Measurements from ENCODE around the gene ADGRD1.

The ADGRD1 gene

DNA sequence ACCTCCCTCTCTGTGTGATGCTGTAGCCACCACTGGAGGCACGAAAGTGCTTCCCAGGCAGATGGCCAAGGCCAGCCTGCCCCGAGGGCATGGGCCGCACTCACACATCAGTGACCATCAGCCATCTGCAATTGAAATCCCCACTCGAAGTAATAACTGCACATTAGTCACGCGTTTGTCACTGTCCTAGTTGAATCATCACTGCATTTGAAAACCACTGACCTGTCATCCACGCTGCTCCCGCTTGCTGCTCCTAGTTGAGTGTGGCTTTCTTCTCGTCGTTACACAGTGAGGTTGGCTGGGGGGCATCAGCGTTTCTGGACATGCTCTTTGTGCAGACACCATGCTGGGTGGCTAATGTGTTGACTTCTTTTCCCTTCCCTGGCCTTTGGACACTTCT, 176.1 kb downstream of the ADGRD1 start:
- DNase-seq = no peak

DNA sequence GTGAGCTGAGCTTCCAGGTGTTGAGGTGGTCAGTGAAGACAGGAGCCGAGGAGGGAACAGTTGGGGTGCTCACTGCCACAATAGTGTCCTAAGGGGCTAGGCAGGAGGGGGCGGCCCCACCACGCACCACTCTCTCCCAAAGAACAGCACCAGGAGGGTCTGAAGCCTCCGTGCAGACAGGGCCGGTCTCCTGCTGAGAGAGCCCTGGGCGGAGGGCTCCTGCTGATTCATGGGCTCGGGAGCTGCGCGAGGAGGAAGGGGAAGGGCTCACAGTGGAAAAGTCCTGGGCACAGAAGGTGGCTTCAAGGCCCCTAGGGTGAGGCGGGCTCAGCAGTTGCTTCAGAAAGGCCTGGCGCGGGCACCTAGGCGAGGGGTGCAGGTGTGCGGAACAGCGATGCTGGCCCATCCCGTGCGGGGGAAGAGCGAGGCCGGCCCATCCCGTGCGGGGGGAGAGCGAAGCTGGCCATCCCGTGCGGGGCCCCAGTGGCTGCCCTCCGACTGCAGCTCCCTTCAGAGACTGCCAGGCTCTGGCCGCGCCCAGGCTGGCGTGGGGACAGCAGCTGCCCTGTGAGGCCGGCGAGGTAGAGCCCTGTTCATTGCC, 176.7 kb downstream of the ADGRD1 start:
- no peak for DNase-seq

DNA sequence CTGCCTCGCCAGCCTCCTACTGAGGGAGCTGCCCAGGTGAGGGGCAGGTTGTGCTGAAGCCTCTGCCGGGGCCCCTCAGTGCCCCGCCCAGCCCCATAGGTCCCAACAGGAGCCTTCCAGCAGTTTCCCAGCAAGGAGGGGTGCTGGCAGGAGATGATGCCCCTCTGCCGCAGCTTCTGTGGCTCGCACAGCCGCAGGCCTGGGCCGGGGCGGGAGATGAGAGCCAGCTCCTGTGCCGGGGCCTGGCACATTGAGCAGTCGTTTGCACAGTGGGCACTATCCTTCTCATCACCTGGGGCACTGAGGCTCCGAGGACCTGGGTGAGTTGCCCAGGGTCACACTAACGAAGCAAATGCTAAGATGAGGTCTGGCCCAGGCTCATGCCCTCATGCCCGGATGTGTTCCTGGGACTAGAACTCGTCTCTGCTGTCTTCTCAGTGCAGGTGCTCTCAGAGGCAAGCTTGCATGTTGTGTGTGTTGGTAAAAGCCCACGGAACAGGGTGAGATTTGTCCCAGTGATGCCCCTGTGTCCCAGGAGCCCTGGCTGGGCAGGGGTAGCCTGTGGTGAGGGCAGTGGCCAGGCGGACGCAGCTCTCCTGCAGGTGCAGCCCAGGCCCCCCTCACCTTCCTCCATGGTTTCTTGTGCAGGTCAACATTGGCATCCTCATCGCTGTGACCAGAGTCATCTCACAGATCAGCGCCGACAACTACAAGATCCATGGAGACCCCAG, 177.5 kb downstream of the ADGRD1 start:
- DNase-seq = no peak

DNA sequence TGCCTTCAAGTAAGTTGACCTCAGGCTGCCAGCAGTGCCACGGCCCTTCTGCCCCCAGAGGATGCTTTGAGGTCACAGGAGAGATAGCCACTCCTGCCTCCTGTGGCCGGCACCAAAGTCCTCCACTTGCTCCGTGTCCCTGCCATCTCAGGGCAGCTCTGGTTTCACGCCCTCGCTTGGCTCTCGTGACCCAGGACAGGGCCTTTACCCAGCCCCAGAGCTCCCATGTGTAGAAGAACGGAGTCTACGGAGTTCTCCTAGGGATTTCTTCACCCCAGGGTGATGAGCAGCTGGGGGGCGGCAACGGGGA, 178.1 kb downstream of the ADGRD1 start:
- DNase-seq = no peak

DNA sequence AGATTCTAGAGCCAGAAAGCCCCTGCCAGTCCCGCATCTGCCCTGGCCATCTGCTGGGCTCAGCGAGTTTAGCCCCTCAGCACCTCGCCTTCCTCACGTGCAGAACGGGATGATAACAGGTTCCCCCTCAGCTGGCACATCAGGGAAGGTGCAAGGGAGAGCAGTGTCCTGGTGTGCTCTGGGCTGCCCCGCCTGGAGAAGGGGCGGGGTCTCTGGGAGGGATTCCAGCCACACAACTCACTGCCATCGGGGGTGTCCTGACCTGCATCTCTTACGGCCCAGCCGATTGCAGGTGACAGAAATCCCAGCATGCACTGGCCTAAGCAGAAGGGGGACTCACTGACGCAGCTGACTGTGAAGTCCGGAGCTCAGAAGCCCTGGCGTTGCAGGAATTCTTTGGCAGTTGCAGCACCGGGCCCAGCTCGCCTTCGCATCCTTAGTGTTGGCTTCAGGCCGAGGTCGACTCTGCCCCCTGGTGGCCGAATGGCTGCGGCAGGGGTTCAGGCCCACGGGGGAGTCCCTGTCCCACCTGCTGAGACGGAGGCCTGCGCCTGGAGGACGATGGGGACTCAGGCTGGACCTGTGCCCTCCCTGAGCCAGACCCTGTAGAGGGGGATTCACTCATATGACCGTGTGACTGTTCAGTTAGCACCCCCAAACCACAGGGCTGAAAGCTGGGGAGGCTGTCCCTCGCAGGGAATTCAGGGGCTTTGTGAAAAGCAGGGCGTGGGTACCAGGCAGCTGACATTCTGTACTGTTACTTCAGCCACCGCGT, 178.6 kb downstream of the ADGRD1 start:
- no peak for DNase-seq

DNA sequence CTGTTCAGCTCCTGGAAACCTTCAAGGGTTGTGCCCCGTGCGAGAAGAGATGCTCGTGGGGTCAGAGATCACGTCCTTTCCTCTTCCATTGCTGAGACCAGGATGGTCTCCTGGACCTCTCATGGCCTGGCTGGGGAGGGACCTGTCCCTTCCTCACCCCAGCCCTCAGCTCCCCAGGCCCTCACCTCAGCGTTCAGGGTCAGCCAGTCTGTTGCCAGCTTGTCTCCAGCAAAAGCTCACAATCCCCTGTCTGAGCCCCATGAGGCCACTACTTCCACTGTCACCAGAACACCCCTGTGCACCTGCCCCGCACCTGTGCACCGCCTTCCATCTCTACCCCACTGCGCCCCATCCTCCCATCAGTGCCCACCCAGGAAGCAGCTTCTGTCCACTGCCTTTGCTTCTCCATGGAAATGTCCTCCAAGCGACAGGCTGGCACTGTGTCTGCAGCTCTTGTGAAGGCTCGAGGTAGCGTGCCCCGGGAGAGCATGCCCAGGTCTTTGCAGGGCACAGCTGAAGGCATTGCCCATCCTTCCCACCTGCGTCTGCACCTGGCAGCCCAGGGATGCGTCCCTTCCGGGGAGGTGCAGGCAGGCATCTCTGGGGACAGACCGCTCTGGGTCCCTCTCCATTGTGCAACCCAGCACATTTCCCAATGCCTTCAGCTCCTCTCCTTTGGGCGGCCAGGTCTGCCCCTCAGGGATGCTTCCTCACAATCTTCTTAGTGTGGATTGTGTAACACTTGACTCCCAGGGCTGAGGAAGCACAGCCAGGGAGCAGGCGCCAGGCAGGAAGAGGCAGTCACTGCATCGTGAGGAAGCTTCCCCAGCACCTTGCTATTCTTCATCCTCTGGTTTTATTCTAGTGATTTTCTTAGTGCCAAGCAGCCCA, 179.6 kb downstream of the ADGRD1 start:
- DNase-seq = no peak

DNA sequence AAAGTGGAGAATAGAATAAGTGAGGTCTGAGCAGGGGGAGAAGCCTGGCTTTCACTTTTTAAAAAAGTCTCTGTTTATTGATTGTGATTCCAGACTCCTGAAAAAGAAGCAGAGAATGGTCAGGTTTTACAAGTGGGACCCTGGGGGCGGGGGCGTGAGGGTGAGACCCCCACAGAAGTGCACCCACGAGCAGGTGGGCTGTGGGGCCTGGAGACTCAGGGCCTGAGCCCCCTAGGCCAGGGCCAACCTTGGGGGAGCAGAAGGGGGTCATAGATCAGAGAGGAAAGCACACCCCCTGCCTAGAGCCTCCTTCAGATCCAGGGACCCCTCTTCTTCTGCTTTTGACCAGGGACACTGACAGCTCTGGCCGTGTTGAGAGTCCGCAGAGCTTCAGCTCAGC, 180.3 kb downstream of the ADGRD1 start:
- DNase-seq = no peak

DNA sequence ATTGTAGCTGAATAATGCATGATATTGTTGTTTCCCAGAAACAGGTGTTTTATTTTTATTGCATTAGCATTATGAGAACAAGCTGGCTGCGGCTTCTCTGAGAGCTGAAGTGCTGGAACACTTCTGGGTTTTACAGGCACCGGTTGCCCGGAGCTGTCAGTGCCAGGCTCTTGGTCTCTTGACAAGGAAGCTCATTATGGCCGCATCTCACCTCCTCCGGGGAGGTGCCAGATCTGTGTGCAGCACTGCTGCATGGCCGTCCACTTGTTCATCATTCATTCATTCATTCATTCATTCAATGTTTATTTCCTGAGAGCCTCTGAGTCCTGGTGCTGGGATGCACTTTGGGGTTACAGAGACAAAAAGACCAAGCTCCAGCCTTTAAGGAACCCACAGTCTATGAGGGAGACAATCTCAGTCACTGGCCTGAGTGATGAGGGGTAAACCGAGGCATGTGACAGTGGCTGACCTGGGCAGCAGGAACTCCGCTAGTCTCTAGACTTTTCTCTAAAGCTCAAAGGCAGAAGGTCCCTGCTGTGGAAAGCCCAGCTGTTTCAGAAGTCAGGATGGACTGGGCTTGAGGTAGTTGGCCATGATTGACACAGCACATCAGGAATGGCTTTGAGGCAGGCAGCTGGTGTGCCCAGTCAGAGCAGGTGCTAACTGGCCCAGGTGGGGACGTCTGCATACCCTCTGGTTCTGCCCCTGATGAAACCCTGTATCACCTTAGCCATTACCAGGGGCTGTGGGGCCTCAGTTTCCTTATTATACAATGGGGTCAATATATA, 181.0 kb downstream of the ADGRD1 start:
- DNase-seq = no peak

DNA sequence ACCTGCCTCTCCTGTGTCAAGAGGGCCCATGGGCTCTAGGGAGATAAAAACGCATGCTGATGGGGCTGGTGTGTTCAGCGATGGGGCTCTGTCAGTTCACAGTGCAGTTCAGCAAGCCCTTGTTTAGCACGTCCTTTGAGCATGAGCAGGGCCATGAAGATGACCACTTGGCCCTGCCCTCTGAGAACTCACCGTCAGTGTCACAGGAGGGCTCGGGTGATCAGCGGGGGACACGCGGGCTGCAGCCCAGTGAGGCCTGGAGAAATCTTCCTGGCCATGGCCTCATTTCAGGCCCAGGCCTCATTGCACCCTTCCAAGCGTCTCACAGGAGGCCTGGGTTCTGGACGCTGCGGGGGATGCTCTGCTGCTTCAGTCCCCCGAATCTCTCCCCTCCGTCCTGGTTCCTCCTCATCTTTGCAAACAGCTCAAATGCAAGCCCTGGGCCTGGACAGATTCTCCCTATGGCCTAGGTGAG, 181.6 kb downstream of the ADGRD1 start:
- DNase-seq = no peak

DNA sequence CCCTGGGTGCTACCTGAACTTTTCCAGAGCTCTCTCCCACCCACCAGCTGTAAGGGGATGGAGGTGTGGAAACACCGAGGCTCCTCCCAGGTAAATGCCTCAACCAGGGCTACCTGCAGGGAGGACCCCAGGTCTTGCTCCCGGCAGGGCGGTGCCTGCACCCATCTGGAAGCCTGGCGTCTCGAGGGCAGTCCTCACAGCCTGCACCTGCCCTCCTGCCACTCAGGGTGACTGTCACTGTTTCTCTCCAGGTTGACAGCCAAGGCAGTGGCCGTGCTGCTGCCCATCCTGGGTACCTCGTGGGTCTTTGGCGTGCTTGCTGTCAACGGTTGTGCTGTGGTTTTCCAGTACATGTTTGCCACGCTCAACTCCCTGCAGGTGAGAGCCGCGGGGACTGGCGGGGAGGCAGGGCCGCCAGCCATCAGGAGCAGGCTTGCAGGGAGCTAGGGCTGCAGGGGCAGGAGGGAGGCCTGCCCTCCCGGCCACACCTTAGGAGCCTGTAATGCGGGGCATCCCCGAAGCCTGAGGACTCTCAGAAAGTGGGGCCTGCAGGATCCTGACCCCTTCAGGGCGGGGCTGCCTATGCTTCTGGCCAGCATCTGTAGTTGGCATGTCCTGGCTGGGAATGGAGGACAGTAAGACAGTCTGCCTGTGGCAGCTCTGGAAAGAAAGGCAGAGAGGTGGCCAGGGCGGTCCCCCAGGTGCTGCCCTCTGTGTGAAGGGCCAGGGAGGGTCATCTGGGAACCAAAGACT, 182.3 kb downstream of the ADGRD1 start:
- DNase-seq = no peak

DNA sequence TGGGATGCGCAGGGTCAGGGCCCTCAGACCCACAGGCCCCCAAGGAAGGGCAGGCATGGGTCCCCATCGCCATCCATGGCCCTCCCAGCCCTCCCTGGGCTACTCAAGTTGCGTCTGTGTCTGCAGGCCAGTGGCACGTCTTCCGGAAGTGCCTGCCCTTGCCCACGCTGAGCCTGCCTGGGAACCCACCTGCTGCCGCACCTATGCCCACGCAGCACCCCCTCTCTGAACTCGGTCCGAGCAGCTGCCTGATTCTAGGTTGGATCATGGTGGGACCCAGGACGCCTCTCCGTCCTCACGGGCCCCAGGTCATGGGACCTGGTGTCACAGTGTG, 182.8 kb downstream of the ADGRD1 start:
- DNase-seq = no peak

DNA sequence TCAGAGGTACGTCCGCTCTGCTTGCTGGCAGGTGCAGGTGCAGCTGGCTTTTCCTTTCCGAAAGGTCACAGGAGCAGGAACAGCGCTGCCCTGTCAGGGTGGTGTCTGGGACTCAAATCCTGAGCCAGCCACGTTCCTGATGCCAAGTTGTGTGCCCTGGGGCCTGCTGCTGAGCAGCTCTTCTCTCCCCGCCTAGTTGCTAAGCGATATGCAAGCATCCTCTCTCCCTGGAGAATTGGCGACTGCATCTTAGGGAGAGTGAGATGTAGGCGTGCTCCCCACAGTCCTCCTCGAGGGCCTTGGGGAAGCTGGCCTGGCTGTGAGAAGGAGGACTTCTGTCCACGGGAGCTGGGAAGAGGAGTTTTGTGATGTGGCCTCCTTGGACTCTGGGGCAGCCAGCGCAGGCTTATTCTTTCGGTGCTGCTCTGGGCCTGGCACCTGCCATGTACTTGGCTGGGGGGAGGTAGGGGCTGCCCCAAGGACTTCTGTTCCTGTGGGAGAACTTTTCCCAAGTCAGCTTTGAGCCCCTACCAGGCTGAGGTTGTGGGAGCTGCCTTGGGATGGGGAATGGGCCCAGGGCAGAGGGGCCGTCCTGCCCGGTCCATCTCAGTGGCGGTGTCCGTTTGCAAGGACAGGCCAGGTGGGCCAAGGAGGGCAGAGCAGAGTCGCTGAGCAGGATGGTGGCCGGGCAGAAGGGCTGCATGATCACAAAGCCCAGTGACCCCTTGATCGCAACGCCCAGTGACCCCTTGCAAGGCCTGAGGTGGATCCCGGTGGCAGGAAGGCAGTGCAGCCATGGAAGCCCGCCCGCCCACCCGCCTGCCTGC, 183.5 kb downstream of the ADGRD1 start:
- no peak for DNase-seq

DNA sequence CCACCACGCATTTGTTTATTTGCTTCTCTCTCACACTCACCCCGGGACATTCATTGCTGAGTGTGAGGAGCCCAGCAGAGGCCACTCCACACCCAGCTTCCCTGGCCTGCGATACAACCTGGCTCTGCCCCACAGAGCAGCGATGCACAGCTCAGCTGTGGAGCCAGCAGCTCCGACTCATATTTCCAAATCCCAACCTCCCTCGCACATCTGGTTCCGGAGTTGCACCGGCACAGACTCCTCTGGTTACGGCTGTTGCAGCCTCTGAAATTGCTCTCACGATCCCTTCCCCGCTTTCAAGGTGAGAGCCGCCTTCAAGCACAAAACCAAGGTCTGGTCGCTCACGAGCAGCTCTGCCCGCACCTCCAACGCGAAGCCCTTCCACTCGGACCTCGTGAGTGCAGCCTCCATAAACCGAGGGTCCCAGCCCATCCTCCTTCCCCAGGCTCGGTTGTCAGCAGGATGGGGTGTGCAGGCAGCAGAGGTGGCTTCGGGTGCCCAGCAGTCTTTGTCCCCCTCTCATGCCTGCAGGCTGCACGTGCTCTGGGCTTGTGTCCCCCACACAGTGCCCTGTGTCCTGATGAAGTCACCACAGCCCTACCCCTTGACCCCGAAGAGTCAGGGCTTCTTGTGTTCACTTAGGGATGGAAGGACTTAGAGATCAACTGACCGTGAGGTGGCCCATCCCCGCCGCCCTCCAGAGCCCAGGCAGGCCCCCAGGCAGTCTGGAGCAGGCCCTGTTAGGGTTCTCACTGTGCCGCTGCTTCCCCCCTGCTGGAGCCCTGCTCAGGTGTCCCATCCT, 184.3 kb downstream of the ADGRD1 start:
- no peak for DNase-seq

DNA sequence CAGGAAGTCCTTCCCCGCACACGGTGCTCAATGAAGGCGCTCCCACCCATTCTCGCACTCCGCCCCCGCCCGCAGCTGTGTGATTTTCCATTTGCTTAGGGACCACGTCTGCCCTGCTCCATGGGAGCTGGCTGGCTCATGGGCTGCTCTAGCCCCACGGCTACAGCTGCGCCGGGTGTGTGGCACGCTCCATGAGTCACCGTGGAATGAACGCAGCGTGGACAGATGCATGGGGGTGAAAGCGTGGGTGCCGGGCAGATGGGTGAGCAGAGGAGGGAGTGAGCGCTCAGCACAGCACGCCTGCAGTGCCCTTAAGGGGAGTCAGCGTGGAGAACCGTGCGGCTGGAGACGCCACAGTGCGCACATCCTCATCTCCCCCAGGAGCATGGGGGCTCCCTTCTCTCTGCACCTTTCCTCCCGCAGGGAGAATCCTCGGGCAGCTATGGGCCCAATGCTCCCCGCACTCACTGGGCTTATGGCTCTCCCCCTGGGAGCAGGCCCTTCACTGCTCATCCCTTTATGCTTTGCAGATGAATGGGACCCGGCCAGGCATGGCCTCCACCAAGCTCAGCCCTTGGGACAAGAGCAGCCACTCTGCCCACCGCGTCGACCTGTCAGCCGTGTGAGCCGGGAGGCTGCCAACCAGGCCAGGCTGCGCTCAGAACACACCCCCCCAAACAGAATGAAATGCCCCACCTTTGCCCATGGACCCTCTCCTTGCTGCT, 185.1 kb downstream of the ADGRD1 start:
- DNase-seq = no peak

DNA sequence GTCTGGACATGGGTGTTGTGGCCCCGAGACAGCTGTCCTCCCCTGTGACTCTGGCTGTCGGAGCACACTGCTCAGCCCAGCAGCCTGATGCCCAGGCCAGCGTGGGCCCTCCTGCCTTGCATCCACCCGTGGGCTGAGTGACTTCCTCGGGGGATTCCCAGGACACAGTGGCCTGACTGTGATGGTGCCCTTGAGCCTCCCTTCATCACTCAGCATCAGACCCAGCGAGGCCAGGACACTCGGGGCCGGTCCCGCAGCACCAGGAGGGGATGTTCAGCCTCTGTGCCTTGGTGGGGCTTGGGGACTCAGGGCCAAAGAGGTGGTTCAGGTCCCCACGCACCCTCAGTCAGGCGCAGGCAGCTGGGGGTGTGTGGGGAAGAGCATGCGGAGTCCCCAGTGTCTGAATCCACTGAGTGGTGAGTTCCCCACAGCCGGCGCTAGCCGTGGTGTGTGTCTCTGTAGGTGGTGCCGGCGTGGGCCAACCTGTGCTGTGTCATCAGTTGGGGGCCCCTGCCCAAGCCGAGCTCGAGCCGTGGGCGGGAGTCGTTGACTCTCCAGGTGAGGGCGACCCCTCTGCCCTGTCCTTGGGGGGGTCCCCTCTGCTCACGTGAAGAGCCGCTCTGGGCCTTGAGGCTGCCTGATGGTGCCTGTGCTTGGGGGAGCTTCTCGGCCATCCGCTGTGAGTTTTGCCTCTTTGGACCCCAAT, 185.8 kb downstream of the ADGRD1 start:
- DNase-seq = no peak

DNA sequence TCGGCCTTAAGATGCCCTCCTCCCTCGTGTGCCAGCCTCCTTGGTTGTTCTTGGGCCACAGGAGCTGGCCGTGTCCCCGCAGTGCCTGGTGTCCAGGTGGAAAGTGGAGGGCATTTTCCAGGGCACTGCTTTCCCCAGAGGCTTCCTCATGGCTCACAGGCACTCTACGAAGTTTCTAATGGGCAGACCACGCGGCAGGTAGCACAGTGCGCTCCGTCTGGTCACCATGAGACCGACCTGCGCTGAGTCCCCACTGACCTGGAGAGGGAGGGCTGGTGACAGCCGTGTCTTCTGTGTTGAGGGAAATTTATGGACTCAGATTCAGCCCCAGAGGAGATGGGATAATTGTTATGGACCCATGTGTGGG, 186.3 kb downstream of the ADGRD1 start:
- DNase-seq = no peak

DNA sequence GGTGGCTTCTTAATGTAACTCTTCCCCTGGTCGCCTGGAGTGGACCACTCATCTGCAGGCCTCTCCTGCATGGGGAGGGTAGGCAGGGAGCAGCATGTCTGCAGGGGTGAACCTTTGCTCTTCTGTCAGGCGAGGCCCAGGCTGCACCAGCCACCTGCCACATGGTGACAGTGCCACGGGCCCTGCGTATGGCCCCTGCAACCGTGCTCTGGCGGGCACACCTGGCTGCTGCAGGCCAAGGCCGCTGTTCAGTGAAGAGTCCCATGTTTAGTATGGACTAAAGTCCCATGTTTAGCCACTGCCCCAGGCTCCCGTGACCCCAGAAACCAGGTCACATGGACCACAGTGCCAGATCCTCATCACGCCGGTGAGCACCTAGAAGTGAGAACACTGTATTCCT, 187.0 kb downstream of the ADGRD1 start:
- DNase-seq = no peak

DNA sequence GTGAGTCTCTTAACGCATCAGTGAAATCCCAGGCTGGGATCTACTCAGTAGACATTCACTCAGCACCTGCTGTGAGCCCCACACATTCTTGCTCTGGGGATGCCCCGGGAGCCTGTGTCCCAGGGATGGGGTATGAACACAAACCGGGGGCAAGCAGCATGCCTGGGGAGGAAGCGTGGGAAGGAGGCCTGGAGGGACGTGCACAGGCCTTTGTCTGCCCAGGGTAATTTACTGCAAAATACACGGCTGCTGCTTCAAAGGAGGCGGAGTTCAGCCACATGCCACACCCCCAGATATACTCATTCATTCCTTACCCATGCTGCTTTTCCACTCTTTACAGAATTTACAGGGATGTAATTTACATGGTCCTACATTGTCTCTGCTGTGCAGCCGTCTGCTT, 187.8 kb downstream of the ADGRD1 start:
- DNase-seq = no peak
